ENCODE measurements around the gene KLF15.

GRCh38 chr3:126342211-126342610 lies 15.0 kb downstream of the KLF15 start:
- TF ChIP-seq EZH2 (IDR thresholded peaks at IDR 0.05) = no peak
- TF ChIP-seq POLR2AphosphoS5 (IDR thresholded peaks at IDR 0.05; ENCODE audit: borderline replicate concordance, low read depth, low read length) = no peak
